Fibroblast of skin of abdomen (primary cell): ENCODE results near the gene PRKCE.

ENCODE experiments used
- DNase-seq: peaks from one replicate; pipeline ENCODE4 v3.0.0-alpha.2; 2013

The PRKCE gene

DNA sequence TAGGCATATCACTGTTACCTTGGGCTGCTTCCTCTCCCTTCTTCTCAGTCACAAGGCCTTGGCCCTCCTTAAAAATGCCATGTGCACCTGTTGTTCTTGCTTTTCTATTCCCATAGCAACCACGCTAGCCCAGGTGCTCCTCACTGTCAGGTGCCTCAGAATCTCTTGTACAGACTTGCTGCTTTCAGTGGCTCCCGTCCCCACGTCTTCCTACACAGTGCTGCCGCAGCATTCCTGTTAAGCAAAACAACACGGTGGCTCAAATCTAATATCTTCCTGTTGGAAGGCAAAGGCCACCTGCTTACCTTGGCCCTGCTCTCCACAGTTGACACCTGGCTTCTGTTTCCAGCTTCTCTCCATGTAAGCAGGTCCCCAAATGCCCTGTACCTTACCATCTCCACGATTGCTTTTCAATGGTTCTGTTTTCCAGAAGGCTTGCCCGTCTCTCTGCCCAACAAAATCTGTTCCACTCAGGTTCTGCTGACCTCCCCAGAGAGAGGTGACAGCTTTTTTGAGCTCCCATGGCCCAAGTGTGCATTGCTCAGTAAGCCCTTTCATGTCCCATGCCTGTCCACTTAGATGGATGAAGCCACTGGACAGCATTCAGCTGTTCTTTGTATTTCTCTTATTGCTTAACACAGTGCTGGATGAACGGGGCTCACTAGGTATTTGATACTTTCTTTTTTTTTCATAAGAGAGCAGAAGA lies 240.4 kb downstream of the PRKCE start:
- DNase-seq = no peak

DNA sequence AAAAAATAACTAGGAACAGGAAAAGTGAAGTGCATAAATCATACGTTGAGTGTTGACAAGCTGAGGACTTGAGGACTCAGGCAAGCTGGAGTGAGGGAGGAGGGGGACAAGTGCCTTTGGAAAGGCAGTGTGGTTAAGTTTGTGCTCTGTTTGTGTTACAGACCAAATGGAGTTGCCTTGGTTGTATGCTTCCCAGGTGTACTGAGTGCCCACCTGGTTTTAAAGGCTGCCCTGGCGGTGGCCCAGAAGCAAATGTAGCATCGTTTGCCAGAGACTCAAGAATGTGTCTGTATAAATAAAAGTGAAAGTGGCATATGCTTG lies 240.9 kb downstream of the PRKCE start:
- DNase-seq = peak; percentile 67

DNA sequence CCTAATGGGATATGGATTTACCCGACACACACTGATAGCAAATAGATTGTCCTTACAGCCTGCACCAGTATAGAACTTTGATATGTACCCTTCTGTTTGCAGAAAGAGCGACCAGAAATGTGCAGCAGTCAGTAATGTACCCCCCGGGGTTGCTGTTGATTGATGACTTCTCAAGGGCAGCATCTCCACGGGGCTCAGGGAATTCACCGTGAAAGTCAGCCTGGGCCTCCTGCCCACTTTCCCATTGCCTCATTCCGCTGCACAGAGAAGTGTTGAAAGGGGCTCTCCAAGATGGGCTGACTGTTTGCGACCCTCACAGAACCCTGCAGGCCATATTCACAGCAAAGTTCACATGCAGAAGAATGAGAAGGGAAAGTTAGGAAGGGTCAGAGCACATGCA lies 241.3 kb downstream of the PRKCE start:
- peak; percentile 86 for DNase-seq

GRCh38 chr2:45894211-45894610 lies 242.7 kb downstream of the PRKCE start:
- no peak for DNase-seq

DNA sequence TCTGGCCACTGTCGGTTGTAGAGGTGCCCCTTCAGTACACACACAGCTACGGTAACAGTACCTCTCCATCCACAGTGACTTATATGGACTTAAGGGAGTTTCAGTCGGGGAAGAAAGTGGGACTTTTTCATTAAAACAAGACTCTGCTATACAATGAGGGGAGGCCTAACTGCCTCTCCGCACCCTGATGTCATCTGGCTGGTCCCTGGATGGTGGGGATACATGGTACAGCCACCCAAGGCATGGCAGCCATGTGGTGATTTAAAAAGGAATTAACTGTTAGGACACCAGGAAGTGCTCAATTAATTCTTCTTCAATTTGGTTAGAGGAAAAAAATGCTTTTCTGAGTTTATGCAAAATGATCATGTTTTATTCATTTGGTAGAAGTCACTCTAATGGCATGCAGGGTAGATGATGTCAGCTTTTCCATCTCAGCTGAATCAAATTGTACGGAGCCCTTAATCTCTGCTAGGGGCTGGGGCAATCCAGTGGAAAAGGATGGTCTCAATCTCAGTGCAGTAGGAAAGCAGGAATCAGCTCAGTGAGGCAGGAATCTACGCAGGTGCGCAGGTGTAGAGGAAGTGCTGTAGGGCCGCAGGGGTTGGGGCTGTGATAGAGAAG lies 243.9 kb downstream of the PRKCE start:
- peak; percentile 82 for DNase-seq

DNA sequence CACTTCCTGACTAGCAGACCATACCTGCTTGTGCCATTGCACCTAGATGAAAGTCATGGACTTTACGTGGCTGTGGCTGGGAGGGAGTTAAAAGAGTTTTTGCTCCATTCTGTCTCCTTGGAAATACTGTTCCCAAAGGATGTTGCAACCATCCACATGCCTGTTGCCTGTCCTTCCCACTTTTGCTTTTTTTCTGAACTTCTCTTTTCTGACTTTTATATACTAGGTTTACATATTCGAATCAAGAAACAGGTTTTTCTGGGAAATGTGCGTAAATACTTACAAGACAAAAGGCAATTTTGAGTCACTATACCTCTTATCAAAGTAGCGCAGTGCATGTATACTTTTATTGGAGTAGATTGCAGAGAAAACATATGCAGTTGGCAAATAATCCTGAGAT lies 244.8 kb downstream of the PRKCE start:
- DNase-seq = no peak

GRCh38 chr2:45897842-45898241 lies 246.4 kb downstream of the PRKCE start:
- DNase-seq = no peak

DNA sequence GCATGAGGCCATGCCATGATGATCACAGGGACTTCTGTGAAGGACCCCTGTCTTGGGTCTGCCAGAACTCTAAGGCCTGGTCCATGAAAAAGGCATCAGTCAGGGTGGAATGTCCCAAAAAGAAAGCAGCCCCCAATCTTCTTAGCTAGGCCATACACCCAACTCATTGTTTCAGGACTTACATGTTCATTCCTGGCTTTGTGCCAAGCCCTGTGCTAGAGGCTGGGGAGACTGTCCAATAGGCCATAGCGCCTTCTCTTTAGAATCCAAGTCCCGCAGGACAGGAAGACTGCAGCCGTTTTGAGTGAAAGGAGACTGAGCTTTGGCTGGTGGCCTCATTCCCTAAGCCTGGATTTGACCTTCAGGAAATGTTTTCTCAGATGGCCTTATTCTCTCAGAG lies 247.3 kb downstream of the PRKCE start:
- DNase-seq = no peak

DNA sequence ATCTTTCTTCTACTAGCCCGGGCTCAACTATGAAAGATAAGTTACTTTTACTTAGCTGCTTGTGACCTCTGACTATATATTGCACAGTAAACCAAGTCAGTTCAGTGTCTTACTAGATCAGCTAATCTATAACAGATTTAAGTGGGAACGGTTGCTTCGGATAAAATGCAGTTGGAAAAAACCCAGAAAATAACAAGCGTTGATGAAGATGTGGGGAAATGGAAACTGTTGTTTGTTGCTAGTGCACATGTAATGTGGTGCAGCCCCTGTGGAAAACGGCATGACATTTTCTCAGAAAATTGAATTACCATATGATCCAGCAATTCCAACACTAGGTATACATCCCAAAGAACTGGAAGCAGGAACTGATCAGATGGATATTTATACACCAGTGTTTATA lies 248.5 kb downstream of the PRKCE start:
- DNase-seq = no peak

DNA sequence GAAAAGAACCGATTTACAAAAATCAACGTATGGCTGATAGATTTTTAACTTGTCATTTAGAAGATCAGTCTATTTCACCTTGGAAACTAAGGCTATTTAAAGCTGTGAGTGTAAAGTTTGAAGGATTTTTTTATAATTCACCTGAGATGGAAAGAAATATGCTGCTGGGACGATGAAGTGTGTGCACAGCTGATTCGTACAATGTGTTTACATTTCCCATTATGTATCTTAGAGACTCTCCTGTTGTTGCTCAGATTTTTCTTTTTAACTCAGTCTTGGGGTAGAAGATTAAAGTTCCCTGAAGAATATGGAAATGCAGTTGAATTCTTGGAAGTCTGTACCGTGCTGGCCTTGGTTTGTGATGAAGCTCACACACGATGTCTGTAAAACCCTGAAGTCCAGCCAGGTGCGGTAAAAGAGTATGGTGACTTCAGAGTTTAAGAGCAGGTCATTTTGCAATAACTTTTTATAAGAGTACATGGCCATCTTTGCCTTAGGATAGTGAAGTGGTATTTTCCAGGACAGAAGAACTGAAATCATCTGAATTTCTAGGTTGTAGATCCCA lies 250.1 kb downstream of the PRKCE start:
- no peak for DNase-seq

DNA sequence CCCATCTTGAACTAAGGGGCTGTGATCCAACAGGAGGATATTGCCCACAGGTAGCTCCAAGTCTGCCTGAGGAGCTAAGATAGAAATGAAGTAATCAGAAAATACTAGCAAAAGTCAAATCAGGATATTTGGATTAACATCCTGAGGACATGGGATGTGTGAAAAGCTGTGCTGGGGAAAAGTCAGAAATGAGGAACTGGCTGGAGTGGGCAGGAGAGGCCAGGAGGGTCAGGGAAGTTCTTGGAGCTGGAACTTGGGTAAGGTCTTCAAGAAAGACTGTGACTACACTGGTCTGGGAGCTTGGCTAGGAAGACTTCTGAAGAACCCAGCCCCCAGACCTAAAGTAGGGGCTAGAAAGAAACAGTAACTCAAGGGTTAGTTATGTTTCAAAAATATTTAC lies 250.9 kb downstream of the PRKCE start:
- DNase-seq = no peak

GRCh38 chr2:45902781-45903375 lies 251.4 kb downstream of the PRKCE start:
- DNase-seq = no peak

DNA sequence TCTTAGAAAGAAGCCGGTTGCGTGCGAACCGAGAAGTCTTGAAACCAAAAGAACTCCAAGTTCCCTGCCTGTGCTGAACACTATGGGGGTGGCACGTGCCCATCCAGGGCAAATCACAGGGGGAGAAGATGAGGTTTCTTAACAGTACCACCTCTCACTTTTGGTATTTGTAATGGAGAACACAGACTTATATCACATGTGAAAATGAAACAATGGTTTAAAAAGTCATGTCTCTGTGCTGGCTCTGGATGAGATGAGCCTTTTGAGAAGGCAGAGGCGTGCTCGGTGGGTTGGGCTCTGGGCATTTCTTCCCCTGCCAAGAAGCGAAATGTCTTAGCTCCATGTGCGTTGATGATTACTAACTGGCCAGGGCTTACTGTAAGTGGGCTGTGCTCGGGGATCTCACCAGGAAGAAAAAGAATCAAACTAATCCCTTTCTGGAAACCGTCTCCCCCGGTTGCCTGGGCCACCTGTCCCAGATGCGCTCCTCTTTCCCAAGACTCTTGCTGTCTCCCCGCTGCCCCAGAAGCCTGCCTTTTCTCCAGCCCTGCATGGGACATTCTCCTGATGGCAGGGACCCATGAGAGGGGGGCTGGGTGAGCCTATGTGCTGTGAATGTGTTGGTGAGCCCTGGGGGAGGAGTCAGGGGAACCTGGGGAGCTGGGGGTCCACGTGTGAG lies 252.9 kb downstream of the PRKCE start:
- no peak for DNase-seq

GRCh38 chr2:45904946-45905631 lies 253.6 kb downstream of the PRKCE start:
- no peak for DNase-seq

DNA sequence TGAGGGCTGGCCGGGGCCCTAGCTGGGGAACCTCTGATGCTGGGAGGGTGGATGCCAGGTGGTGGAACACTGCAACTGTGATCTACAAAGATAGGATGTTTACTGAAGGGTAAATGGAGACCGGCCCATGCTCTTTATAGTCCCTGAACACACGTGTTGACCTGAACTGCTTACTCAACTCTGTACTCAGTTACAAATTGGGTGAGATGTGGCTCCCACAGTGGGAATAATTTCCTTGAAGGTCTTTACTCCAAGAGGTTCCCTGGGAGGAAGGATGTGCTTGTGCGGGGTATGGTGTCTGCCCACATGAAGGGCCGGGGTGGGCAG lies 254.1 kb downstream of the PRKCE start:
- DNase-seq = no peak

DNA sequence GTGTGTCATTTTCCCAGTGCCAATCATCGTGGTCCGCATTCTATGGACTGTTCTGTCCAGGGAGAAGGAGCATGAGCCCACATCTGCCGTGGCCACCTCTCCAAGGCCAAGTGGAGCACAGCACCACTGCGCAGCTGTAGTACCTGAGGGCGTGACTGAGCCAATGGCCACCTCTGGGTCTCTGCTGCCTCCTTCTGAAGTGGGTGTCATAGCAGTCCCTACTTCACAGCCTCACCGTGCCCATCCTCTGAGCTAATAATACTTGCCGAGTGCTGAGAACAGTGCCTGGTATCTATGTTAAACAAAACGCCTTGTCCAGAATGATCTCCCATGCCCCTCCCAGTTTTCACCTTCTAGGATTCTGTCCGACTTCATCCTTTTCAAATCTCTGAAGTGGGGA lies 256.1 kb downstream of the PRKCE start:
- no peak for DNase-seq

DNA sequence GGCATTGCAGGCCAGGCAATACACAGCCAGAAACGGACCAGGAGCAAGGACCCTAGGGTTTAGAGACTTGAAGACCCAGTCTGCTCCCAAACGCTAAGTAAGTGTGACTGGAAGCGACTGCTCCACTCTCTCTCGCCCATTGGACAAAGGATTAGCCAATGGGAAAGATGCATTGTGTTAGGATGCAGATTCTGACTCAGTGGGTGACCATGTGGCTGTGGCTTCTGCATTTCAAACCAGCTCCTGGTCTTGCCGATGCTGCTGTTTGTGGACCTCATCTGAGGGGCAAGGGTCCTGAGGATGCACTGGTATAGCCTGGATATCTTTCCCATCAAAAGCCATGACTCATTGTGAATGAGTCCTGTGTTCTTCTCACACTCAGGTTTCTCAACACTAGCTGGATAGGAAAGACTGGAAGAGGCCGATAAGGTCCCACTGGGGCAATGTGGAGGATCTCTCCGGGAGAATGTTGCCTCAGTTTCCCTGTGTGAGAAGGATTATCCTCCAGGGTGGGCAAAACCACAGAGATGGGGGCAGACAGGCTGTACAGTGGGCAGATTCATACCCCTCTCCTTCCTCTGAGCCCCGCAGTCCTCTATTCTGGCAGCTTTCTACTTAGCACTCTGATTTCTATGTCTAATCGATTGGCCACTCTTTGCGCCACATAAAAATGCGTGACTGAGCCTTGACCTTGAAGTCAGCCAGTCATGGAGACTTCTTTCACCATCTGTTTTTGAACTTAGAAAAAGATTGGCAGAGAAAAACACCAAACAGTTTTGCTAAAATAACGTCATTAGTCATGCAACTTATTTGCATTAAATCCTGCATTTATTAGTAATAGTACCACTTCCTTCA lies 257.1 kb downstream of the PRKCE start:
- DNase-seq = no peak

- DNase-seq = no peak
Observed at GRCh38 chr2:45909171-45909565, 257.7 kb downstream of the PRKCE start.

- DNase-seq = no peak
Observed at GRCh38 chr2:45909677-45910191, 258.3 kb downstream of the PRKCE start.

- DNase-seq = no peak
Observed at GRCh38 chr2:45910473-45911060, 259.1 kb downstream of the PRKCE start.

DNA sequence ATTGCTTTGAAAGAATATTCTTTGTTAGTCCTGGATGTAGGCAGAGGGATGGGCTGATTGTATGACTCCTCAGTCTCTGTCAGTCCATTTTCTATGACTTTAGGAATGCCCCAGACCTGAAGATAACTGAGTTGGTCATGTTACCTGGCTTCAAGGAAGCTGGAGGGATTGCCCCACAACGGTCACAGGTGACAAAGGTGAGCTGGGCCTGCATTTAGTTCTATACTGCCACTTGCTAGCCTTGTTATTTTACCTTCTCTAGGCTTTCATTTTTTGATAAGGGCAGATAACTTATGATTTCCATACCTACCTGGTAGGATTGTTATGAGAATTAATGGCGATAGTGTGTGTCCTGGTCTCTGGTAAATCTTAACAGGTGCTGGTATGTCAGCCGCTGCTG lies 260.1 kb downstream of the PRKCE start:
- no peak for DNase-seq
